ENCODE data around the gene FAM83F. TPM values are rescaled to one million over a fixed set of nuclear protein-coding genes. Genes with fewer than 3 reads are reported as not detected.

Gene FAM83F
- total RNA-seq, 2 experiments from 2014 or later: 0.03 to 0.11 TPM

GRCh38 chr22:39996732-39997131, 2.0 kb downstream of the FAM83F start:
- DNase-seq (no peak), ATAC-seq (no peak)
- ChIA-PET POLR2A (interaction anchor here (0.7 kb wide), 1 partner anchor 197 kb away, joined by 3 read pairs; no protein-coding TSS in a partner anchor), CTCF (interaction anchor here (0.7 kb wide), 2 partner anchors 13 to 297 kb away, joined by 3 read pairs; no protein-coding TSS in a partner anchor)
- peaks cover 44% of the 10 kb centered on the region for H3K27me3 Mint-ChIP-seq (ENCODE audit: low read depth)
- H3K36me3 Mint-ChIP-seq (ENCODE audit: low read depth): no peaks in the 10 kb centered on the region
- no peak overlapping the region for H3K4me3 Mint-ChIP-seq
- peaks cover 6% of the 10 kb centered on the region for H3K4me1 Mint-ChIP-seq (ENCODE audit: low read depth)
- no peak overlapping the region for H3K27ac Mint-ChIP-seq
- no peaks in the 10 kb centered on the region for H3K9me3 Mint-ChIP-seq (ENCODE audit: insufficient read depth)

GRCh38 chr22:39997421-39997820, 2.7 kb downstream of the FAM83F start:
- H3K27me3 Mint-ChIP-seq (ENCODE audit: low read depth): peaks cover 39% of the 10 kb centered on the region
- no peak overlapping the region for H3K27ac Mint-ChIP-seq
- H3K36me3 Mint-ChIP-seq (ENCODE audit: low read depth): no peaks in the 10 kb centered on the region
- DNase-seq (no peak), ATAC-seq (no peak)
- H3K9me3 Mint-ChIP-seq (ENCODE audit: insufficient read depth): no peaks in the 10 kb centered on the region
- CTCF ChIA-PET: interaction anchor here (0.7 kb wide), 2 partner anchors 12 to 298 kb away, joined by 3 read pairs; no protein-coding TSS in a partner anchor
- H3K4me3 Mint-ChIP-seq: no peak overlapping the region
- POLR2A ChIA-PET: no interaction called here
- peaks cover 6% of the 10 kb centered on the region for H3K4me1 Mint-ChIP-seq (ENCODE audit: low read depth)

- Mint-ChIP-seq H3K27ac (no peak overlapping the region), H3K9me3 (ENCODE audit: insufficient read depth) (no peaks in the 10 kb centered on the region), H3K27me3 (ENCODE audit: low read depth) (peaks cover 36% of the 10 kb centered on the region), H3K4me1 (ENCODE audit: low read depth) (peaks cover 6% of the 10 kb centered on the region), H3K4me3 (no peak overlapping the region), H3K36me3 (ENCODE audit: low read depth) (no peaks in the 10 kb centered on the region)
- ATAC-seq (no peak), DNase-seq (no peak)
- POLR2A ChIA-PET: interaction anchor here (0.7 kb wide), 1 partner anchor 309 kb away, joined by 3 read pairs; no protein-coding TSS in a partner anchor
- CTCF ChIA-PET: no interaction called here
These were observed 3.4 kb downstream of the FAM83F start for GRCh38 chr22:39997939-39998726.

GRCh38 chr22:39999144-39999757, 4.5 kb downstream of the FAM83F start:
- no peak for DNase-seq
- POLR2A ChIA-PET: no interaction called here
- no peaks in the 10 kb centered on the region for H3K9me3 Mint-ChIP-seq (ENCODE audit: insufficient read depth)
- ATAC-seq: no peak
- no peak overlapping the region for H3K4me3 Mint-ChIP-seq
- H3K27me3 Mint-ChIP-seq (ENCODE audit: low read depth): peaks cover 27% of the 10 kb centered on the region
- no peak overlapping the region for H3K27ac Mint-ChIP-seq
- CTCF ChIA-PET: interaction anchor here (1.0 to 1.2 kb wide), 2 partner anchors 26 to 459 kb away, joined by 3 read pairs; no protein-coding TSS in a partner anchor
- H3K4me1 Mint-ChIP-seq (ENCODE audit: low read depth): peaks cover under 1% of the 10 kb centered on the region
- H3K36me3 Mint-ChIP-seq (ENCODE audit: low read depth): no peaks in the 10 kb centered on the region

- Mint-ChIP-seq H3K4me1 (ENCODE audit: low read depth) (no peaks in the 10 kb centered on the region), H3K36me3 (ENCODE audit: low read depth) (no peaks in the 10 kb centered on the region), H3K4me3 (no peak overlapping the region), H3K9me3 (ENCODE audit: insufficient read depth) (no peaks in the 10 kb centered on the region), H3K27me3 (ENCODE audit: low read depth) (peaks cover 26% of the 10 kb centered on the region), H3K27ac (no peak overlapping the region)
- ATAC-seq: no peak
- POLR2A ChIA-PET: interaction anchor here (0.8 to 1.3 kb wide), 2 partner anchors 23 to 34 kb away, joined by 3 read pairs; no protein-coding TSS in a partner anchor
- CTCF ChIA-PET: interaction anchor here (1.1 to 1.2 kb wide), 2 partner anchors 167 to 460 kb away, joined by 3 read pairs; no protein-coding TSS in a partner anchor
- no peak for DNase-seq
These were observed 5.4 kb downstream of the FAM83F start for GRCh38 chr22:40000171-40000570.

GRCh38 chr22:40001106-40001505, 6.4 kb downstream of the FAM83F start:
- no peak overlapping the region for H3K4me3 Mint-ChIP-seq

GRCh38 chr22:40001800-40002577, 7.2 kb downstream of the FAM83F start:
- CTCF ChIA-PET: no interaction called here
- DNase-seq (no peak), ATAC-seq (no peak)
- no peaks in the 10 kb centered on the region for H3K4me1 Mint-ChIP-seq (ENCODE audit: low read depth)
- peaks cover 20% of the 10 kb centered on the region for H3K27me3 Mint-ChIP-seq (ENCODE audit: low read depth)
- no peak overlapping the region for H3K4me3 Mint-ChIP-seq
- H3K36me3 Mint-ChIP-seq (ENCODE audit: low read depth): no peaks in the 10 kb centered on the region
- POLR2A ChIA-PET: no interaction called here
- H3K9me3 Mint-ChIP-seq (ENCODE audit: insufficient read depth): no peaks in the 10 kb centered on the region
- H3K27ac Mint-ChIP-seq: no peak overlapping the region

More at GRCh38 chr22:40001106-40001505, 6.4 kb downstream of the FAM83F start:
- DNase-seq: no peak
- no peak overlapping the region for H3K27ac Mint-ChIP-seq
- ChIA-PET CTCF (interaction anchor here (0.9 to 1.0 kb wide), 2 partner anchors 9 to 24 kb away, joined by 3 to 6 read pairs; no protein-coding TSS in a partner anchor), POLR2A (interaction anchor here (0.7 to 1.3 kb wide), 2 partner anchors 24 to 63 kb away, joined by 3 read pairs; no protein-coding TSS in a partner anchor)
- ATAC-seq: no peak
- H3K9me3 Mint-ChIP-seq (ENCODE audit: insufficient read depth): no peaks in the 10 kb centered on the region
- H3K4me1 Mint-ChIP-seq (ENCODE audit: low read depth): no peaks in the 10 kb centered on the region
- H3K27me3 Mint-ChIP-seq (ENCODE audit: low read depth): peaks cover 22% of the 10 kb centered on the region
- no peaks in the 10 kb centered on the region for H3K36me3 Mint-ChIP-seq (ENCODE audit: low read depth)

- no peak overlapping the region for H3K4me3 Mint-ChIP-seq
- H3K9me3 Mint-ChIP-seq (ENCODE audit: insufficient read depth): no peaks in the 10 kb centered on the region
- H3K27me3 Mint-ChIP-seq (ENCODE audit: low read depth): peaks cover 23% of the 10 kb centered on the region
- POLR2A ChIA-PET: no interaction called here
- CTCF ChIA-PET: no interaction called here
- H3K27ac Mint-ChIP-seq: no peak overlapping the region
- H3K4me1 Mint-ChIP-seq (ENCODE audit: low read depth): peaks cover 4% of the 10 kb centered on the region
- H3K36me3 Mint-ChIP-seq (ENCODE audit: low read depth): no peaks in the 10 kb centered on the region
- ATAC-seq (no peak), DNase-seq (no peak)
These were observed 8.4 kb downstream of the FAM83F start for GRCh38 chr22:40002935-40003715.

GRCh38 chr22:40004836-40005235, 10.1 kb downstream of the FAM83F start:
- POLR2A ChIA-PET: no interaction called here

GRCh38 chr22:40006641-40007040, 11.9 kb downstream of the FAM83F start:
- Mint-ChIP-seq H3K27me3 (ENCODE audit: low read depth) (peaks cover 31% of the 10 kb centered on the region), H3K27ac (no peak overlapping the region), H3K9me3 (ENCODE audit: insufficient read depth) (no peaks in the 10 kb centered on the region), H3K4me1 (ENCODE audit: low read depth) (peaks cover 21% of the 10 kb centered on the region), H3K4me3 (no peak overlapping the region), H3K36me3 (ENCODE audit: low read depth) (no peaks in the 10 kb centered on the region)
- ATAC-seq (no peak), DNase-seq (no peak)
- POLR2A ChIA-PET: no interaction called here
- CTCF ChIA-PET: no interaction called here

More at GRCh38 chr22:40004836-40005235, 10.1 kb downstream of the FAM83F start:
- Mint-ChIP-seq H3K27ac (no peak overlapping the region), H3K4me1 (ENCODE audit: low read depth) (peaks cover 11% of the 10 kb centered on the region), H3K36me3 (ENCODE audit: low read depth) (no peaks in the 10 kb centered on the region), H3K27me3 (ENCODE audit: low read depth) (peaks cover 38% of the 10 kb centered on the region), H3K4me3 (no peak overlapping the region), H3K9me3 (ENCODE audit: insufficient read depth) (no peaks in the 10 kb centered on the region)
- no peak for DNase-seq
- CTCF ChIA-PET: interaction anchor here (1.6 to 1.7 kb wide), 2 partner anchors 20 to 470 kb away, joined by 5 read pairs; no protein-coding TSS in a partner anchor
- no peak for ATAC-seq
